GM19467 (cell line): ENCODE data around the gene CAPN5.
A peak's percentile ranks its signal among the peaks of the same experiment; 100 is the strongest.
"Not testable (repeated sequence)": the region's sequence is repeated elsewhere in the genome, so short reads cannot be mapped to it uniquely, and the experiment has no call there.

Experiments
- ATAC-seq: cut with Tn5 transposase; IDR thresholded peaks from one replicate; pipeline ENCODE4 v1.9.1; 2021; ENCODE audit warnings: mild to moderate bottlenecking, moderate library complexity; ENCODE audit not compliant: unreplicated experiment

Gene CAPN5

GRCh38 chr11:77042111-77042726 lies 24.6 kb upstream of the CAPN5 start:
- ATAC-seq = no peak

GRCh38 chr11:77044356-77044755 lies 22.4 kb upstream of the CAPN5 start:
- ATAC-seq = no peak

GRCh38 chr11:77044886-77045285 lies 21.9 kb upstream of the CAPN5 start:
- no peak for ATAC-seq

- ATAC-seq = no peak
Observed at GRCh38 chr11:77046060-77046501, 20.7 kb upstream of the CAPN5 start.

GRCh38 chr11:77047007-77047927 lies 19.5 kb upstream of the CAPN5 start:
- peak; percentile 70 for ATAC-seq

- ATAC-seq = not testable (repeated sequence)
Observed at GRCh38 chr11:77047928-77048446, 18.8 kb upstream of the CAPN5 start.

- ATAC-seq = no peak
Observed at GRCh38 chr11:77049026-77049425, 17.7 kb upstream of the CAPN5 start.

GRCh38 chr11:77051511-77051910 lies 15.3 kb upstream of the CAPN5 start:
- ATAC-seq = no peak

- ATAC-seq = no peak
Observed at GRCh38 chr11:77052518-77052917, 14.3 kb upstream of the CAPN5 start.

- ATAC-seq = no peak
Observed at GRCh38 chr11:77053217-77054015, 13.4 kb upstream of the CAPN5 start.

GRCh38 chr11:77054084-77054483 lies 12.7 kb upstream of the CAPN5 start:
- no peak for ATAC-seq

GRCh38 chr11:77055101-77055561 lies 11.6 kb upstream of the CAPN5 start:
- no peak for ATAC-seq

- no peak for ATAC-seq
Observed at GRCh38 chr11:77055913-77056312, 10.9 kb upstream of the CAPN5 start.

GRCh38 chr11:77056814-77057402 lies 9.9 kb upstream of the CAPN5 start:
- no peak for ATAC-seq

GRCh38 chr11:77057938-77058474 lies 8.8 kb upstream of the CAPN5 start:
- no peak for ATAC-seq

GRCh38 chr11:77058900-77059299 lies 7.9 kb upstream of the CAPN5 start:
- ATAC-seq = no peak

GRCh38 chr11:77059806-77060205 lies 7.0 kb upstream of the CAPN5 start:
- no peak for ATAC-seq

GRCh38 chr11:77060234-77060633 lies 6.5 kb upstream of the CAPN5 start:
- no peak for ATAC-seq

GRCh38 chr11:77061258-77061657 lies 5.5 kb upstream of the CAPN5 start:
- not testable (repeated sequence) for ATAC-seq

GRCh38 chr11:77062924-77063323 lies 3.8 kb upstream of the CAPN5 start:
- ATAC-seq = no peak
